GM12873 (cell line): Measurements from ENCODE around the gene RTBDN.

Experiments used
- CTCF ChIP-seq: IDR thresholded peaks from 2 replicates; pipeline ENCODE4 v1.5.1; 2012; ENCODE audit warnings: low read depth, mild to moderate bottlenecking, moderate library complexity, low read length, control low read depth; ENCODE audit not compliant: insufficient read depth; ENCODE audit errors: missing control alignments

Gene RTBDN

GRCh38 chr19:12791345-12792050 is 42.9 kb downstream of the RTBDN start, which contains the start of gene JUNB:
TSS of gene JUNB (plus strand) at chr19:12791486. CDS start at chr19:12791772, 286 bp downstream.
- peak; percentile 29 for TF ChIP-seq CTCF

- no peak for TF ChIP-seq CTCF
Observed at GRCh38 chr19:12790628-12791344, 43.6 kb downstream of the RTBDN start.

GRCh38 chr19:12789904-12790619 is 44.3 kb downstream of the RTBDN start:
- no peak for TF ChIP-seq CTCF

- no peak for TF ChIP-seq CTCF
Observed at GRCh38 chr19:12789098-12789903, 45.1 kb downstream of the RTBDN start.

- TF ChIP-seq CTCF = no peak
Observed at GRCh38 chr19:12788682-12789097, 45.7 kb downstream of the RTBDN start.

- TF ChIP-seq CTCF = no peak
Observed at GRCh38 chr19:12788042-12788681, 46.2 kb downstream of the RTBDN start.
